Adipocyte (in vitro differentiated cells): Measurements from ENCODE around the gene PTPRN2.

Source experiments
- DNase-seq: peaks from one replicate; pipeline ENCODE4 v3.0.0-alpha.2; 2015; ENCODE audit warnings: low read depth
- H3K27me3 ChIP-seq: replicated peaks from 2 replicates; pipeline ENCODE4 v1.7.0; 2013; ENCODE audit warnings: mild to moderate bottlenecking, low read length, moderate library complexity; ENCODE audit not compliant: control insufficient read depth, insufficient read depth
- H3K36me3 ChIP-seq: 2 replicates; pipeline ENCODE4 v1.7.0; 2013; ENCODE audit warnings: low read length, mild to moderate bottlenecking, moderate library complexity; ENCODE audit not compliant: control insufficient read depth, insufficient read depth, severe bottlenecking
- H3K4me1 ChIP-seq: 2 replicates; pipeline ENCODE4 v1.7.0; 2013; ENCODE audit warnings: mild to moderate bottlenecking, low read length, moderate library complexity; ENCODE audit not compliant: control insufficient read depth, insufficient read depth
- H3K4me3 ChIP-seq: 2 replicates; pipeline ENCODE4 v1.7.0; 2013; ENCODE audit warnings: mild to moderate bottlenecking, low read length, moderate library complexity
- H3K9ac ChIP-seq: 2 replicates; pipeline ENCODE4 v1.7.0; 2013; ENCODE audit warnings: mild to moderate bottlenecking, low read length, moderate library complexity
- H3K9me3 ChIP-seq: 2 replicates; pipeline ENCODE4 v1.7.0; 2013; ENCODE audit warnings: mild to moderate bottlenecking, low read length, moderate library complexity; ENCODE audit not compliant: control insufficient read depth

Gene PTPRN2

GRCh38 chr7:157625973-157626742, 961.5 kb downstream of the PTPRN2 start:
- peaks cover 8% of the 10 kb centered on the region for H3K9me3 ChIP-seq
- no peaks in the 10 kb centered on the region for H3K4me1 ChIP-seq
- H3K27me3 ChIP-seq, result no peaks in the 10 kb centered on the region
- H3K36me3 ChIP-seq, result no peaks in the 10 kb centered on the region
- DNase-seq, result no peak
- H3K4me3 ChIP-seq, result no peak overlapping the region
- H3K9ac ChIP-seq, result no peak overlapping the region

- no peaks in the 10 kb centered on the region for H3K4me1 ChIP-seq
- no peak for DNase-seq
- no peak overlapping the region for H3K9ac ChIP-seq
- H3K27me3 ChIP-seq, result no peaks in the 10 kb centered on the region
- peaks cover 8% of the 10 kb centered on the region for H3K9me3 ChIP-seq
- no peaks in the 10 kb centered on the region for H3K36me3 ChIP-seq
- no peak overlapping the region for H3K4me3 ChIP-seq
These were observed 964.1 kb downstream of the PTPRN2 start for GRCh38 chr7:157623556-157623955.

- no peak for DNase-seq
- Histone ChIP-seq H3K27me3 (no peaks in the 10 kb centered on the region), H3K36me3 (no peaks in the 10 kb centered on the region), H3K9ac (no peak overlapping the region), H3K9me3 (peaks cover 4% of the 10 kb centered on the region), H3K4me3 (no peak overlapping the region), H3K4me1 (no peaks in the 10 kb centered on the region)
These were observed 965.0 kb downstream of the PTPRN2 start for GRCh38 chr7:157622408-157623205.

- Histone ChIP-seq H3K36me3 (no peaks in the 10 kb centered on the region), H3K4me1 (no peaks in the 10 kb centered on the region), H3K9ac (no peak overlapping the region), H3K9me3 (peaks cover 4% of the 10 kb centered on the region), H3K4me3 (no peak overlapping the region), H3K27me3 (no peaks in the 10 kb centered on the region)
- DNase-seq, result no peak
These were observed 965.6 kb downstream of the PTPRN2 start for GRCh38 chr7:157622000-157622399.

- Histone ChIP-seq H3K4me1 (no peaks in the 10 kb centered on the region), H3K9me3 (peaks cover 4% of the 10 kb centered on the region), H3K27me3 (no peaks in the 10 kb centered on the region), H3K9ac (no peak overlapping the region), H3K36me3 (no peaks in the 10 kb centered on the region), H3K4me3 (no peak overlapping the region)
- DNase-seq, result no peak
These were observed 966.4 kb downstream of the PTPRN2 start for GRCh38 chr7:157621131-157621681.

- H3K27me3 ChIP-seq, result no peaks in the 10 kb centered on the region
- H3K9ac ChIP-seq, result no peak overlapping the region
- no peaks in the 10 kb centered on the region for H3K4me1 ChIP-seq
- no peak overlapping the region for H3K4me3 ChIP-seq
- H3K9me3 ChIP-seq, result peaks cover 4% of the 10 kb centered on the region
- H3K36me3 ChIP-seq, result no peaks in the 10 kb centered on the region
- no peak for DNase-seq
These were observed 967.0 kb downstream of the PTPRN2 start for GRCh38 chr7:157620616-157621015.

GRCh38 chr7:157619753-157620525, 967.7 kb downstream of the PTPRN2 start:
- Histone ChIP-seq H3K9me3 (peaks cover 2% of the 10 kb centered on the region), H3K9ac (no peak overlapping the region), H3K4me3 (no peak overlapping the region), H3K27me3 (no peaks in the 10 kb centered on the region), H3K36me3 (no peaks in the 10 kb centered on the region), H3K4me1 (no peaks in the 10 kb centered on the region)
- DNase-seq, result no peak

- Histone ChIP-seq H3K36me3 (no peaks in the 10 kb centered on the region), H3K27me3 (peaks cover 3% of the 10 kb centered on the region), H3K4me3 (no peak overlapping the region), H3K4me1 (no peaks in the 10 kb centered on the region), H3K9ac (no peak overlapping the region), H3K9me3 (no peaks in the 10 kb centered on the region)
- DNase-seq, result no peak
These were observed 968.6 kb downstream of the PTPRN2 start for GRCh38 chr7:157618823-157619606.

- Histone ChIP-seq H3K4me3 (no peak overlapping the region), H3K9ac (no peak overlapping the region), H3K4me1 (no peaks in the 10 kb centered on the region), H3K27me3 (peaks cover 8% of the 10 kb centered on the region), H3K9me3 (no peaks in the 10 kb centered on the region), H3K36me3 (no peaks in the 10 kb centered on the region)
- DNase-seq, result no peak
These were observed 969.4 kb downstream of the PTPRN2 start for GRCh38 chr7:157618091-157618726.

GRCh38 chr7:157617401-157617800, 970.2 kb downstream of the PTPRN2 start:
- H3K9me3 ChIP-seq, result no peaks in the 10 kb centered on the region
- H3K9ac ChIP-seq, result no peak overlapping the region
- H3K4me3 ChIP-seq, result no peak overlapping the region
- peaks cover 10% of the 10 kb centered on the region for H3K27me3 ChIP-seq
- H3K36me3 ChIP-seq, result no peaks in the 10 kb centered on the region
- DNase-seq, result no peak
- H3K4me1 ChIP-seq, result no peaks in the 10 kb centered on the region
